ENCODE results near the gene DGKB. TPM values are rescaled to one million over a fixed set of nuclear protein-coding genes. Genes with fewer than 3 reads are reported as not detected.

The DGKB gene
- total RNA-seq, 4 donors from 2014 or later, result 0.27 to 0.88 (median 0.76) TPM; not detected in 1

DNA sequence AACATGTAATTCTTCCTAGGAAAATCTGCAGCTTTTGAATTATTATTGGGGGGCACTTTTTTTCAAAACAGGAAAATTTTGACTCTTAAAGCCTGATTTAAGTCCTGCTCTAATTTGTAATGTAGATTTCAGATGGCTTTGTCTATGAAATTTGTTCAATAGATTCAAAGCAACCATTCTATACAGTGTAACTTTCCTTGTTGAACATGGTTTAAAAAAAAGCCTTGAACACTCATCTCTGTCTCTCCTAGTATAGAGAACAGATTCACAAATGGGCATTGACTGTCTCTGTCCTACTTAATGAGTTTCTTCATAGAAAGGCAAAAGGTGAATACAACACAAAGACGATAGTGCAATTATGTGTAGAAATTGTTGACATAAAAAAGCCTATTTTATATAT, 643.7 kb downstream of the DGKB start:
- H3K27ac ChIP-seq, result no peak overlapping the region
- no peak overlapping the region for H3K4me3 ChIP-seq
- TF ChIP-seq, protein P1, sequence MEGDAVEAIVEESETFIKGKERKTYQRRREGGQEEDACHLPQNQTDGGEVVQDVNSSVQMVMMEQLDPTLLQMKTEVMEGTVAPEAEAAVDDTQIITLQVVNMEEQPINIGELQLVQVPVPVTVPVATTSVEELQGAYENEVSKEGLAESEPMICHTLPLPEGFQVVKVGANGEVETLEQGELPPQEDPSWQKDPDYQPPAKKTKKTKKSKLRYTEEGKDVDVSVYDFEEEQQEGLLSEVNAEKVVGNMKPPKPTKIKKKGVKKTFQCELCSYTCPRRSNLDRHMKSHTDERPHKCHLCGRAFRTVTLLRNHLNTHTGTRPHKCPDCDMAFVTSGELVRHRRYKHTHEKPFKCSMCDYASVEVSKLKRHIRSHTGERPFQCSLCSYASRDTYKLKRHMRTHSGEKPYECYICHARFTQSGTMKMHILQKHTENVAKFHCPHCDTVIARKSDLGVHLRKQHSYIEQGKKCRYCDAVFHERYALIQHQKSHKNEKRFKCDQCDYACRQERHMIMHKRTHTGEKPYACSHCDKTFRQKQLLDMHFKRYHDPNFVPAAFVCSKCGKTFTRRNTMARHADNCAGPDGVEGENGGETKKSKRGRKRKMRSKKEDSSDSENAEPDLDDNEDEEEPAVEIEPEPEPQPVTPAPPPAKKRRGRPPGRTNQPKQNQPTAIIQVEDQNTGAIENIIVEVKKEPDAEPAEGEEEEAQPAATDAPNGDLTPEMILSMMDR (IDR thresholded peaks at IDR 0.05), result no peak
- no peak for TF ChIP-seq POLR2A (IDR thresholded peaks at IDR 0.05)
- DNase-seq, result no peak
- H3K27me3 ChIP-seq, result no peaks in the 10 kb centered on the region
- no peaks in the 10 kb centered on the region for H3K4me1 ChIP-seq
- H3K9me3 ChIP-seq, result no peaks in the 10 kb centered on the region
- H3K36me3 ChIP-seq, result no peaks in the 10 kb centered on the region

DNA sequence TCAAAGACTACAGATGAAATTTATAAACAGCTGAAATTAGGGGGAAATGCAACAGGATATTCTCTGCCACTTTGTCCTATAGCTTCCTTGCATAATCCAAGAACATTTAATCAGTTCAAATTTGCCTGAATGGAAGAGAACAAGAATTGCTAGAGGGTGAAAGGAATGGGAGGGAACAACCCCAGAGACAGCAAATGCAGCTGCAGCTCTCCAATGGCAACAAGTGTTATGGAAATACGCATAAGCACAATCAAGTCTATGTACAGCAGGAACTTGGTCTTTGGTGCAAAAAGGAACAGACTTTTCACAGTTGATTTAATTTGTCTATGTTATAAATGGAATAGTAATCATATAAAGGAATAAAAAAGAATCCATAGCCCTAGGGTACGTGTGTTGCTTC, 644.1 kb downstream of the DGKB start:
- Histone ChIP-seq H3K9me3 (no peaks in the 10 kb centered on the region), H3K27me3 (no peaks in the 10 kb centered on the region), H3K4me3 (no peak overlapping the region), H3K4me1 (no peaks in the 10 kb centered on the region), H3K36me3 (no peaks in the 10 kb centered on the region), H3K27ac (no peak overlapping the region)
- TF ChIP-seq, protein P1 (IDR thresholded peaks at IDR 0.05), result no peak
- TF ChIP-seq POLR2A (IDR thresholded peaks at IDR 0.05), result no peak
- no peak for DNase-seq

DNA sequence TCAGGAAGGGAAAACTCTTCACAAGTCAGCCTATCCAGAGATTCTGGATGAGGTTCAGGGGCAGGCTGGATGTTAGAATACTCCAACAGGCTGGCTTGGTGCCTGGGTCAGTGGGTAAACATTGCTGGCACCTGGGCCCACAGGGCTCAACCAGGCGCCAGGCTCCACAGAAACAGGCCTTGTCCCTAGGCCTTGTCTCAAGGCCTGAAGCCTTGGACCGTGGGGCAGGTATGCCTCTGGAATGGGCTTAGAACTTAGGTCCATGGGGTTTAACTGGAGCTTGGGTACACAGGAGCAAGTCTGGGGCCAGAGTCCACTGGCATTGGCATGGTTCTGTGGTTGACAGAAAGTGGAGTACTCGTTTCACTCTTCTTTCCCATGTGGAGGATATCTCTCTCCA, 650.1 kb downstream of the DGKB start:
- no peaks in the 10 kb centered on the region for H3K9me3 ChIP-seq
- no peak overlapping the region for H3K27ac ChIP-seq
- DNase-seq, result no peak
- TF ChIP-seq POLR2A (IDR thresholded peaks at IDR 0.05), result no peak
- TF ChIP-seq, protein P1 (IDR thresholded peaks at IDR 0.05), result no peak
- no peaks in the 10 kb centered on the region for H3K27me3 ChIP-seq
- no peaks in the 10 kb centered on the region for H3K36me3 ChIP-seq
- no peaks in the 10 kb centered on the region for H3K4me1 ChIP-seq
- no peak overlapping the region for H3K4me3 ChIP-seq

DNA sequence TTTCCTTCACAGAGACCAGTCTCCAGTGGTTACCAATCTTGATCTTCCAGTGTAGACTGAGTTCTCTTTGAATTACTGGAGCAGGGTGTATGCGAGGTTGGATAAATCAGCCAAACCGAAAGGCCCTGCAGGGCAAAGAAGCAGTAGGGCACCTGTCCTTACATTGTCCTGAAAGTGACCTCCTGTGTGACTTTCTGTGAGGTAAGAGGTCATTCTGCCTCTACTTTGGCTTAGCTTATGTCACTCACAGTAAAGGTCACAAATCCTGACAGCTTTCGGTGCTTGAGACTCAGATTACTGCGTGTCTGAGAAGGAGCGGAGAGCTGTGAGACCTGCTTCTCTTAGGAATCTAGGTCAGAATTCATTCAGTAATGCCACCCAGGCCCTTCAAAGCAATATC, 660.4 kb downstream of the DGKB start:
- Histone ChIP-seq H3K4me1 (no peaks in the 10 kb centered on the region), H3K4me3 (no peak overlapping the region), H3K36me3 (no peaks in the 10 kb centered on the region), H3K27ac (no peak overlapping the region), H3K9me3 (no peaks in the 10 kb centered on the region), H3K27me3 (no peaks in the 10 kb centered on the region)
- TF ChIP-seq, protein P1 (IDR thresholded peaks at IDR 0.05), result no peak
- TF ChIP-seq POLR2A (IDR thresholded peaks at IDR 0.05), result no peak
- no peak for DNase-seq

DNA sequence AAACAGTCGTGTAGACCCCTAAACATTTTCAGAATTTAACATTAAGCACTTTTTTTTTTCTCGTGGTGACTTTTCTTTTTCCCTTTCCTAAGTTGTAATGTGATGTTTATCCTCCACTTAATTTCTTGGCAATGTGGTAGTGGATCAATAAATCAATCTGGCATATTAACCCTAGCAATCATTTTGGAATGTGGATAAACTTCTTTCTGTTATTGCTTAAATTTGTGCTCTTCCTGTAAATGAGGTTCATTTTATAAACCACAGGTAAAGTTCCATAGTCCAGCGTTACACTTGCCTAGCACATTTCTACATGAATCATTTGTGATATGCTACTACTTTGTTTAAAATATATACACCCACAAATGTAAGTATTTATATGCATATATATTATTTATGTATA, 665.7 kb downstream of the DGKB start:
- H3K4me3 ChIP-seq, result no peak overlapping the region
- H3K27ac ChIP-seq, result no peak overlapping the region
- H3K36me3 ChIP-seq, result no peaks in the 10 kb centered on the region
- DNase-seq, result no peak
- no peaks in the 10 kb centered on the region for H3K9me3 ChIP-seq
- H3K4me1 ChIP-seq, result no peaks in the 10 kb centered on the region
- no peaks in the 10 kb centered on the region for H3K27me3 ChIP-seq
- TF ChIP-seq, protein P1 (IDR thresholded peaks at IDR 0.05), result no peak
- TF ChIP-seq POLR2A (IDR thresholded peaks at IDR 0.05), result no peak

DNA sequence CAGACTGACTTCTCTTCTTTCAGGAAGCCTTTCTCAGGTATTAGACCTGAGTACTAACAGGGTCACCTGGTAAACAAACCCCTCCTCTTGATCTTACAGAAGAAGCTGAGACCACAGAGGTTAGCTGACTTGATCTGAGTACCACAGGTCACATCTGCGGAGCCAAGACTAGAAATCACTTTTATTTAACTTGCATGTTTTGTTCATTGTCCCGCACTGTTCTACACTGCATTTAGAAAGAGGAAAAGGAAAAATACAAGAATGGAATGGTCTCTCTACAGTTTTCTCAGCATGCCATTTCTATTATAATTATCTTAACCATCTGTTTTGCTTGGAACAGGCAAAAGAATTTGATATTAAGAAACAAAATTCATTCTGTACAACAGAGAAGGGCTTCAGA, 667.5 kb downstream of the DGKB start:
- H3K9me3 ChIP-seq, result no peaks in the 10 kb centered on the region
- DNase-seq, result no peak
- H3K27ac ChIP-seq, result no peak overlapping the region
- no peaks in the 10 kb centered on the region for H3K36me3 ChIP-seq
- H3K4me1 ChIP-seq, result no peaks in the 10 kb centered on the region
- H3K4me3 ChIP-seq, result no peak overlapping the region
- no peak for TF ChIP-seq POLR2A (IDR thresholded peaks at IDR 0.05)
- TF ChIP-seq, protein P1 (IDR thresholded peaks at IDR 0.05), result no peak
- no peaks in the 10 kb centered on the region for H3K27me3 ChIP-seq
